Measurements from ENCODE around the gene COQ4.

COQ4 gene

DNA sequence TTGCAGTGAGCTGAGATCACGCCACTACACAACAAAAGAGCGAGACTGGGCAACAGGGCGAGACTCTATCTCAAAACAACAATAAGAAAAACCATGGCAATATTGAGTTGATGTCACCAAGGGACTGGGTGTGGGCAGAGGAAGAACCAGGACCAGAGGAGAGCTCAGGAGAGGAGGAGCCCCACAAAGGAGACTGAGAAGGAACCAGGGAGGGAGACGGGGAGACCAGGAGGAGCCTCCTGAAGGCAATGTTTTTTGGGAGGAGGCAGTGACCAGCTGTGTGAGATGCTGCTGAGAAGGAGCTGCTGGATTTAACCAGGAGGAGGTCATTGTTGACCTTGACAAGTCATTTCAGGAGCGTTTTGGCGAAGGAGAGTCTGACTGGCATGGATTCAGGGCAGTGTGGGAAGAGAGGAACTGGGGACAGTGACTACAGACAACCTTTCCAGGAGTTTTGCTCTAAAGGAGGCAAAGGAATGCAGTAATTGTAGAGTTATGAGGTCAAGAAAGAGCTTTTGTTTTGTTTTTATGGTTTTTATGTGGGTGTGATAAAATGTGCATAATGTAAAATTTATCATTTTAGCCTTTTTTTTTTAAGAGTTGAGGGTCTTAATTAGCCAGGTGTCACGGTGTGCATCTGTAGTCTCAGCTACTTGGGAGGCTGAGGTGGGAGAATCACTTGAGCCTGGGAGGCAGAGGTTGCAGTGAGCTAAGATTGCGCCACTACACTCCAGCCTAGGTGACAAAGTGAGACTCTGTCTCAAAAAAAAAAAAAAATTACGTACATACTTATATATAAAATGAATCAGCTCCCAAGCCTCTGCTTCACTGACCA lies 18.3 kb upstream of the COQ4 start:
- Histone ChIP-seq H3K4me3 (ENCODE audit: low read length in 2 of 2) (no peak overlapping the region), H3K79me1 (ENCODE audit: low read depth, low read length) (no peaks in the 10 kb centered on the region), H3K4me2 (ENCODE audit: insufficient read depth, low read length, poor library complexity, severe bottlenecking) (no peak overlapping the region), H2BK15ac (ENCODE audit: low read length) (no peak overlapping the region), H2AFZ (ENCODE audit: low read length) (no peak overlapping the region), H3K14ac (ENCODE audit: low read length) (no peak overlapping the region), H4K8ac (ENCODE audit: low read depth, low read length) (no peak overlapping the region), H2BK12ac (ENCODE audit: low read length) (no peak overlapping the region), H2BK120ac (ENCODE audit: low read depth, low read length) (no peak overlapping the region), H2AK5ac (ENCODE audit: low read depth, low read length) (no peak overlapping the region), H3K18ac (ENCODE audit: low read length) (no peak overlapping the region), H3K23ac (ENCODE audit: low read depth, low read length, poor library complexity) (no peak overlapping the region), H3K4ac (ENCODE audit: low read length) (no peak overlapping the region), H3K36me3 (replicated peaks in 1 of 2; ENCODE audit: control insufficient read depth in 2 of 2, insufficient read depth in 2 of 2, low read length in 2 of 2) (peaks cover 5 to 15% of the 10 kb centered on the region in 2 donors), H3K9me3 (replicated peaks in 1 of 2; ENCODE audit: control insufficient read depth in 2 of 2, insufficient read depth in 1 of 2, low read depth in 1 of 2, low read length in 2 of 2) (no peaks in the 10 kb centered on the region), H3K27me3 (ENCODE audit: control insufficient read depth in 3 of 3, insufficient read depth in 3 of 3, low read depth in 1 of 3, low read length in 3 of 3) (no peaks in the 10 kb centered on the region), H3K9ac (ENCODE audit: low read depth, low read length, poor library complexity) (no peak overlapping the region), H2BK5ac (ENCODE audit: low read length) (no peak overlapping the region), H3K27ac (replicated peaks; ENCODE audit: low read length) (no peak overlapping the region), H4K91ac (ENCODE audit: low read depth, low read length, poor library complexity) (no peak overlapping the region), H3K4me1 (ENCODE audit: control insufficient read depth in 2 of 2, insufficient read depth in 1 of 2, low read depth in 1 of 2, low read length in 2 of 2) (no peaks in the 10 kb centered on the region)
- DNase-seq (ENCODE audit: low spot score) = no peak
- no CpG with 5 or more reads among the region's 9 CpGs for WGBS, 2 donors (ENCODE audit: extremely low coverage in 2 of 2, insufficient read length in 2 of 2, insufficient replicate concordance in 1 of 2)

DNA sequence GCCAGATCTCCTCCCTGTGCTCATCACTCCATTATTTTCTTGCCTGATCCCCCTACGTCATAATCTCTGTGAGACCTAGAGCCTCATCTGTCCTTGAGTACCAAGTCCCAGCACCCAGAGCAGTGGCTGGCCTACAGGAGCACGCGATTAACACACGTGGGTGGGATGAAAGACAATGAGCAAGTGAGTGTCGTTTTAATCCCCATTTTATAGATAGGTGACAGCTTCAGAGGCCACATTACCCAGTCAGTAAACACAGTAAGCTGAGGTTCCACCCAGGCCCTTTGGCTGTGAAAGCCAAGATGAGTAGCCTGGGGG lies 17.7 kb upstream of the COQ4 start:
- H3K14ac ChIP-seq (ENCODE audit: low read length) = no peak overlapping the region
- H3K9ac ChIP-seq (ENCODE audit: low read depth, low read length, poor library complexity) = no peak overlapping the region
- H2BK12ac ChIP-seq (ENCODE audit: low read length) = no peak overlapping the region
- no peak overlapping the region for H3K4me3 ChIP-seq (ENCODE audit: low read length in 2 of 2)
- H2BK5ac ChIP-seq (ENCODE audit: low read length) = no peak overlapping the region
- no peak overlapping the region for H3K4ac ChIP-seq (ENCODE audit: low read length)
- no peaks in the 10 kb centered on the region for H3K27me3 ChIP-seq (ENCODE audit: control insufficient read depth in 3 of 3, insufficient read depth in 3 of 3, low read depth in 1 of 3, low read length in 3 of 3)
- H3K4me2 ChIP-seq (ENCODE audit: insufficient read depth, low read length, poor library complexity, severe bottlenecking) = no peak overlapping the region
- H2BK15ac ChIP-seq (ENCODE audit: low read length) = no peak overlapping the region
- H3K9me3 ChIP-seq (replicated peaks in 1 of 2; ENCODE audit: control insufficient read depth in 2 of 2, insufficient read depth in 1 of 2, low read depth in 1 of 2, low read length in 2 of 2) = no peaks in the 10 kb centered on the region
- no peaks in the 10 kb centered on the region for H3K4me1 ChIP-seq (ENCODE audit: control insufficient read depth in 2 of 2, insufficient read depth in 1 of 2, low read depth in 1 of 2, low read length in 2 of 2)
- no peak overlapping the region for H3K23ac ChIP-seq (ENCODE audit: low read depth, low read length, poor library complexity)
- H2AFZ ChIP-seq (ENCODE audit: low read length) = no peak overlapping the region
- no peak overlapping the region for H3K18ac ChIP-seq (ENCODE audit: low read length)
- no peak overlapping the region for H4K8ac ChIP-seq (ENCODE audit: low read depth, low read length)
- peaks cover 11 to 21% of the 10 kb centered on the region in 2 donors for H3K36me3 ChIP-seq (replicated peaks in 1 of 2; ENCODE audit: control insufficient read depth in 2 of 2, insufficient read depth in 2 of 2, low read length in 2 of 2)
- no peaks in the 10 kb centered on the region for H3K79me1 ChIP-seq (ENCODE audit: low read depth, low read length)
- no peak overlapping the region for H2AK5ac ChIP-seq (ENCODE audit: low read depth, low read length)
- H3K27ac ChIP-seq (replicated peaks; ENCODE audit: low read length) = no peak overlapping the region
- no peak for DNase-seq (ENCODE audit: low spot score)
- no peak overlapping the region for H2BK120ac ChIP-seq (ENCODE audit: low read depth, low read length)
- WGBS, 2 donors (ENCODE audit: extremely low coverage in 2 of 2, insufficient read length in 2 of 2, insufficient replicate concordance in 1 of 2) = no CpG with 5 or more reads among the region's 5 CpGs
- peak overlapping the region; percentile 43 for H4K91ac ChIP-seq (ENCODE audit: low read depth, low read length, poor library complexity)

DNA sequence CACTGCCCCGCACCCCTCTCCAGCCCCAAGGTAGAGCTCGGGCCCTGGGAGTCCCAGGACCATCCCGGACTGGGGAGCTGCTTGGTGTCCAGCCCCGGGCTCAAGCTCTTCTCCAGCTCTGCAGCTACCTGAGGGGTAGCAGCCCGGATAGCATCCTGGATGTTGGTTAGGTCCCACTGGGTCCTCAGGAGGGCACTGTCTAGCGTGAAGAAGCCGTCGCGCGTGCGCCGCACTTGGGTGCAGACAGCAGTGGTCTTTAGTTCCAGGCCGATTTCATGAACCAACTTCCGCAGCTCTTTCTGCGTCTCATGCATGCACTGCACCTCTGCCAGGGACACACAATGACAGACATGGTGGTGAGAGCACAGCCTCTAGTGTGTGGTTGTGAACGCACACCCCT lies 13.1 kb upstream of the COQ4 start:
- no CpG with 5 or more reads among the region's 16 CpGs for WGBS, 2 donors (ENCODE audit: extremely low coverage in 2 of 2, insufficient read length in 2 of 2, insufficient replicate concordance in 1 of 2)
- no peak overlapping the region for H3K4ac ChIP-seq (ENCODE audit: low read length)
- H3K4me3 ChIP-seq (ENCODE audit: low read length in 2 of 2) = no peak overlapping the region
- H2AK5ac ChIP-seq (ENCODE audit: low read depth, low read length) = no peak overlapping the region
- no peak for DNase-seq (ENCODE audit: low spot score)
- no peak overlapping the region for H3K14ac ChIP-seq (ENCODE audit: low read length)
- no peak overlapping the region for H3K4me2 ChIP-seq (ENCODE audit: insufficient read depth, low read length, poor library complexity, severe bottlenecking)
- H4K8ac ChIP-seq (ENCODE audit: low read depth, low read length) = no peak overlapping the region
- H3K23ac ChIP-seq (ENCODE audit: low read depth, low read length, poor library complexity) = no peak overlapping the region
- H3K4me1 ChIP-seq (ENCODE audit: control insufficient read depth in 2 of 2, insufficient read depth in 1 of 2, low read depth in 1 of 2, low read length in 2 of 2) = no peaks in the 10 kb centered on the region
- no peak overlapping the region for H2BK15ac ChIP-seq (ENCODE audit: low read length)
- H3K27me3 ChIP-seq (ENCODE audit: control insufficient read depth in 3 of 3, insufficient read depth in 3 of 3, low read depth in 1 of 3, low read length in 3 of 3) = no peaks in the 10 kb centered on the region
- H2BK5ac ChIP-seq (ENCODE audit: low read length) = no peak overlapping the region
- no peak overlapping the region for H3K27ac ChIP-seq (replicated peaks; ENCODE audit: low read length)
- no peak overlapping the region for H2AFZ ChIP-seq (ENCODE audit: low read length)
- H3K79me1 ChIP-seq (ENCODE audit: low read depth, low read length) = no peaks in the 10 kb centered on the region
- H3K36me3 ChIP-seq (replicated peaks in 1 of 2; ENCODE audit: control insufficient read depth in 2 of 2, insufficient read depth in 2 of 2, low read length in 2 of 2) = peaks cover 31 to 48% of the 10 kb centered on the region in 2 donors
- no peaks in the 10 kb centered on the region for H3K9me3 ChIP-seq (replicated peaks in 1 of 2; ENCODE audit: control insufficient read depth in 2 of 2, insufficient read depth in 1 of 2, low read depth in 1 of 2, low read length in 2 of 2)
- no peak overlapping the region for H3K18ac ChIP-seq (ENCODE audit: low read length)
- H4K91ac ChIP-seq (ENCODE audit: low read depth, low read length, poor library complexity) = no peak overlapping the region
- H2BK120ac ChIP-seq (ENCODE audit: low read depth, low read length) = no peak overlapping the region
- no peak overlapping the region for H3K9ac ChIP-seq (ENCODE audit: low read depth, low read length, poor library complexity)
- no peak overlapping the region for H2BK12ac ChIP-seq (ENCODE audit: low read length)

DNA sequence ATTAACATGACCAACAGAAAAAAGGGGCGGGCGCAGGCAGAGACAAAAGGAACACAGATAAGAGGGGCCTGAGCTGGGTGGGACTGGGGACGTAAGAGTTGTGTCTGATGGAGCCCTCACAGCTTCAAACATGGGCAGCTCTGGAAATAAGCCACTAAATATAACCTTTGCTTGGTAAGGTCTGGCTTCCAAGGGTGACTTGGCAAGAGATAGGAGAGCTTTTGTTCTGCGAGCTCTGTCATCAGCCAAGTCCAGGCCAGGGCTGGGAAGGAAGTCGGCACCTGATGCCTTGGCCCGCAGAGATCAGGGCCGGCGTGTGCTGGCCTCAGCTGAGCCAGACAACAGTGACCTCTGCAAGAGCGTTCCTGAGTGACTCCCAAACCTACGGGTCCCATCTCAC lies 12.2 kb upstream of the COQ4 start:
- Histone ChIP-seq H3K18ac (ENCODE audit: low read length) (no peak overlapping the region), H3K14ac (ENCODE audit: low read length) (no peak overlapping the region), H3K4me2 (ENCODE audit: insufficient read depth, low read length, poor library complexity, severe bottlenecking) (no peak overlapping the region), H3K4ac (ENCODE audit: low read length) (no peak overlapping the region), H3K9ac (ENCODE audit: low read depth, low read length, poor library complexity) (no peak overlapping the region), H2AK5ac (ENCODE audit: low read depth, low read length) (no peak overlapping the region), H2AFZ (ENCODE audit: low read length) (no peak overlapping the region), H3K36me3 (replicated peaks in 1 of 2; ENCODE audit: control insufficient read depth in 2 of 2, insufficient read depth in 2 of 2, low read length in 2 of 2) (peaks cover 35 to 57% of the 10 kb centered on the region in 2 donors), H3K4me3 (ENCODE audit: low read length in 2 of 2) (no peak overlapping the region), H3K23ac (ENCODE audit: low read depth, low read length, poor library complexity) (peak overlapping the region; percentile 95), H2BK120ac (ENCODE audit: low read depth, low read length) (no peak overlapping the region), H2BK12ac (ENCODE audit: low read length) (no peak overlapping the region), H3K27me3 (ENCODE audit: control insufficient read depth in 3 of 3, insufficient read depth in 3 of 3, low read depth in 1 of 3, low read length in 3 of 3) (no peaks in the 10 kb centered on the region), H3K79me1 (ENCODE audit: low read depth, low read length) (no peaks in the 10 kb centered on the region), H3K27ac (replicated peaks; ENCODE audit: low read length) (no peak overlapping the region), H4K8ac (ENCODE audit: low read depth, low read length) (no peak overlapping the region), H3K4me1 (ENCODE audit: control insufficient read depth in 2 of 2, insufficient read depth in 1 of 2, low read depth in 1 of 2, low read length in 2 of 2) (no peaks in the 10 kb centered on the region), H3K9me3 (replicated peaks in 1 of 2; ENCODE audit: control insufficient read depth in 2 of 2, insufficient read depth in 1 of 2, low read depth in 1 of 2, low read length in 2 of 2) (peaks cover 0 to 2% of the 10 kb centered on the region in 2 donors), H4K91ac (ENCODE audit: low read depth, low read length, poor library complexity) (no peak overlapping the region), H2BK15ac (ENCODE audit: low read length) (no peak overlapping the region), H2BK5ac (ENCODE audit: low read length) (no peak overlapping the region)
- WGBS, 2 donors (ENCODE audit: extremely low coverage in 2 of 2, insufficient read length in 2 of 2, insufficient replicate concordance in 1 of 2) = no CpG with 5 or more reads among the region's 10 CpGs
- DNase-seq (ENCODE audit: low spot score) = no peak

All from neuronal stem cell (in vitro differentiated cells).